HT-29 (cell line): Measurements from ENCODE around the gene FAM240B. TPM values are rescaled to one million over a fixed set of nuclear protein-coding genes. Genes with fewer than 3 reads are reported as not detected.

ENCODE experiments used
- DNase-seq: peaks from one replicate; pipeline ENCODE4 v3.0.0-alpha.2; 2015; ENCODE audit warnings: low spot score
- small RNA-seq: library from RNA; depleted of rRNA; stranded (forward); fragments of <200 nt; gene quantifications from one replicate; pipeline ENCODE3, GENCODE V24; 2014
- total RNA-seq: library from RNA; depleted of rRNA; stranded (reverse); fragments of >200 nt; shearing (Covaris generic); gene quantifications from 2 replicates; pipeline ENCODE4 v1.2.3, GENCODE V29; 2014; rRNA removed

The FAM240B gene
- total RNA-seq, 1 experiment from 2014 or later, result not detected

DNA sequence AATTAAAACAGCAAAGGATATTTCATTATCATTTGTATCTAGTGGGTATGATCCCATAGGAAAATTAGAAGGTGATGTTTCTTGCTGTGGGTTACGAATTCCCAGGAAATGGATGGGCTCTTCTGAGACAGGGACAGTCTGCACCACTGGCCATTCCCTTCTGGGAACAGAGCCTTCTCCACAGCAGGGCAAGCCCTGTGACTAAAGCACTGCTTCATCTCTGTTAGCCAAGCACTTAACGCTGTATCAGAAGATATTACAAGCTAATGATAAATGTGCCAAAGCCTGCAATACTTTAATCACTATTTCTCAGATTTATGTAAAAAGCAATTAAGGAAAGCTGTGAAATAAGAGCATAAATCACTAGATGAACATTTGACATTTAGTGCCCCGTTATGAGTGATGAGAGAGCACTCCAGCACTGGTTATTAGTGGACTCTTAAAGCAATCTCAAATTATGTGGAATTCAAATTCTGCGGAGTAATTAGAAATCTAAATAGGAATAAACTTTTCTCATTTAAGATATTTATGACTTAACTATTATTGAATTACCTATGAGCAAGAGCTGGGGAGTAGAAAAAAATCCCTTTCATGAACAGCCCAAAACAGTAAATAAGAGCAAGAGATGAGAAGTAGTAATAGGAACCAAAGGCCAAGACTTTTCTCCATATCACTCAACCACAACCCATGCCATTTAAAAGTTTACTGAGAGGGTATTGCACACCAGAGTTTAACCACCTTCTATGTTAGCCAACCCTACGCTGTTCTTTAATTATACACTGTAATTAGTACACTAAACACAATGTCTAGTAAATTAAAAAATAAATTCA, 49.2 kb downstream of the FAM240B start:
- no peak for DNase-seq

DNA sequence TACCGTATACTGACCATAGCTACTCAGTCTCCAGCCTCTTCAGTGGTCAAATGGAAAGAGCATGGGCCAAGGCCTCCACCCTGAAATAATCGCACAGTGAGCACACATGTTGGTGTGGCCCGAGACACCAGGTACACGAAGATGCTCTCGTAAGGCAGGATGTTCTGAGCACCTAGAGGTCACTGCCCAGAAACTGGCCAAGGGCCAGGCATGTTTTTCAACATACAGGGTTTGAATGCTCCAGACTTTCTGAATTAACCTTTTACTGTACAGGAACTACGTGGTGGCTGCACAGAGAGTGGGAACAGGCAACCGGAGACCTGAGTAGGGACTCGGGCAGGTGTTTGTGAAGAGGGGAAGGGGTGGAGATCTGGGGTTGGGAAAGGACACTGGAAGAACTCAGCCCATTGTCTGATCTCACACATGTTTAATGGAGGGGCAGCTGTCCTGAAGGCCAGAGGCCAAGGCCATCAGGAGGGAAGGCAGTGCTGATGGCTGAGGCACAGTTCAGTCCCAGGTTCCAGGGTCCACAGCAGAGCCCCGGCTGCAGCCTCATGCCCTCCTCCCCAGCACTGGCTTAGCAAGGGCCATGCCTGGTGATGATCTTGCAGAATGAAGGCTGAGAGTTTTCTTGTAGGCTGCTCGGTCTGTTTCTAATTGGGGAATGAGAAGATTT, 51.0 kb downstream of the FAM240B start:
- no peak for DNase-seq

DNA sequence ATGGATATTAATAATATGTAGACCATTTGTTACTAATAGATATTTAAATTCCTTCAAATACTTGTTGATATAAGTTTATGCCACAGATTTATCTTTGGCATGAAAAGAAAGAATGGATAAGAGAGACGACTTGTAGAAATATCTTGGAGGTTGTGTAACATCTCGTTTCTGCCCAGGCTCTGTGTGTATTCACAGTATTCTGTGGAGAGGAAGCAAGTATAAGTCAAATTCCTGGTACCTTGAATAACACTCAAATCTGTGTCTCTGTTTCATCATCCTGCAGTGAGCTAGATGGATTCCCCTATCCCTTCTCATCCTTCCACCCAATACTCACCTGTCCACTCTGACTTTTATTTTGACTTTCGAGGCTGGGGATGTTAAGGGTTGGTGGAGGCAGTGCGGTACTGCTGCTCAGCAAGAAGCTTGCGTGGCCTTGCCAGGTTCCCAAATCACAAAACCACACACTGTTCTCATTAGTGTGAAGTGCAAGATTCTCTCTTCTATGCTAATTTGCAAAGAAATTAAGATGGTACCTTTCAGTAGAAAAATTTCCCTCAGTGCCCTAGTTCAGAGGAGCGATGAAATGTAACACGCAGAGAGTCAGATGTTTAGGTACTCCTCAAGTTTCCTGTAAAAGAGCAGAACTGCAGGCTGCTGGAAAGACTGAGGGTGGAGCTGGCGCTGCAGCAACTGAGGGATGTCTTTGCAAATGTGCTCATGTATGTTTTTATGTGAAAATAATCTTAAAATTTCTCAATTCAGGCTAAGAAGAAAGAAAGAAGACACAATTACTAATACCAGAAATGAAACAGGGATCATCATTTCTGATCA, 57.0 kb downstream of the FAM240B start:
- DNase-seq, result no peak

DNA sequence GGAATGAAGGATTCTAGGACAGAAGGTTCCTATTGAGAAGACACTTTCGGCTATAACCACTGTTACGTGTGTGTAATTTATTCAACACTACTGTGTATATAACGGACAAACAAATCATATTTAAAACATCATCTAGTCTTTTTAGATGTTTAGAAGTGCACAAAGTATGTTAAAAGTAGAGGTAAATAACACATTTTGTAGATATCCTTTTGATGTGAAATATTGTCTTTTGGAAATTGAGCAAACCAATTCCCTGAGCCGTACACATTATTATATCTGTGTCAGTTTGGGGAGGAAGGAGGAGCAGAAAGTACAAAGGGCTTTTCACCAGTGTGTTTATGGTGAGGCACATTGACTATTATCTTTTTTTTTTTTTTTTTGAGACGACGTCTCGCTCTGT, 60.4 kb downstream of the FAM240B start:
- DNase-seq, result no peak

DNA sequence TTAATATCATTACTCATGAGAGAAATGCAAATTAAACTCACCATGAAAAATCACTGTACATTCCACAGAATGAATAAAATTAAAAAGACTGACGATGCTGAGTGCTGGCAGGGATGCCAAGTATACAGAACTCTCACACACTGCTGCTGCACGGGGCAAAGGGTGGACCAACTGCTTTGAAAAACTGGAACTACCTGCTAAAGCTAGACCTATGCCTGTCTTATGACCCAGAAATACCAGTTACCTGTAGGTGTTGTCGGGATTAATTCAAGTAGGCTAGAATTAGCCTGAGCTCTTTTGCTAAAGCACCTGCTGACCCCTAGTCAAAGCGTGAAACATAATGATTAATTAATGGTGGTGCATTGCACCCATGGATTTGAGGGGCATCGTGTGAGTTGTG, 63.0 kb downstream of the FAM240B start:
- no peak for DNase-seq

DNA sequence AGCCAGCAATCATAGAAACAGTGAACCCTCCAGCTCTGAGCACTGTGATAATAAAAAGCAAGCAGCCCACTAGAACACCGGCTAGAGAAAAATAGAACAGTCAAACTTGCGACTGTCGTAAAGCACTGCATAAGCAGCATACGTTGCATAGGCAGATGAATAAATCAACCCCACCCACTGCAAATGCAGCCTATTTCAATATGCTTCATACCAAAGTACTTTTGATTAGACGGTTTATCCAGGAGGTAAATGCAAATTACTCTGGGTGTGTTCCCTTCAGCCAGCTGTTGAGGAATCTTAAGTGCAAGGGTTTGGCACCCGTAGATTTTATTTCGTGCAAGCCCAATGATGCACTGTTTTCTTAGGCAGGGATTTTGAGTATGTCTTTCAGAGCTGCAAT, 67.4 kb downstream of the FAM240B start:
- no peak for DNase-seq

DNA sequence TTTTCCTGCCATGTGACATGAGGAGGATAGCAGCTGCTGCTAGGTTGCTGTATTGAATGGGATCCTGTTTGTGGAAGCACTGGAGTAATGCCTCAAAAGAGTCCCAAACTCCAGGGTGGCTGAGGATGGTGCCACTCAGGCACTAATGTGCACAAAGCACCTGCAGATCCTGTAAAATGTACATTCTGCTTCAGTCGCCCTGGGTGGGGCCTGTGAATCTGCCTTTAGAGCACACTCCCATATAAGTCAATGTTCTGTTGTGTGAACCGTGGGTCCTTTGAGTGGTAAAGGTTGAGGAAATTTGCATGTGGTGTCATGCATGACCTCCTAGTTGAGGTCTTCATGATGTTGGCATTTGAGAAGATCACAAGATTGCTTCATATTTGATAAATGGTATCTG, 67.9 kb downstream of the FAM240B start:
- DNase-seq, result no peak

DNA sequence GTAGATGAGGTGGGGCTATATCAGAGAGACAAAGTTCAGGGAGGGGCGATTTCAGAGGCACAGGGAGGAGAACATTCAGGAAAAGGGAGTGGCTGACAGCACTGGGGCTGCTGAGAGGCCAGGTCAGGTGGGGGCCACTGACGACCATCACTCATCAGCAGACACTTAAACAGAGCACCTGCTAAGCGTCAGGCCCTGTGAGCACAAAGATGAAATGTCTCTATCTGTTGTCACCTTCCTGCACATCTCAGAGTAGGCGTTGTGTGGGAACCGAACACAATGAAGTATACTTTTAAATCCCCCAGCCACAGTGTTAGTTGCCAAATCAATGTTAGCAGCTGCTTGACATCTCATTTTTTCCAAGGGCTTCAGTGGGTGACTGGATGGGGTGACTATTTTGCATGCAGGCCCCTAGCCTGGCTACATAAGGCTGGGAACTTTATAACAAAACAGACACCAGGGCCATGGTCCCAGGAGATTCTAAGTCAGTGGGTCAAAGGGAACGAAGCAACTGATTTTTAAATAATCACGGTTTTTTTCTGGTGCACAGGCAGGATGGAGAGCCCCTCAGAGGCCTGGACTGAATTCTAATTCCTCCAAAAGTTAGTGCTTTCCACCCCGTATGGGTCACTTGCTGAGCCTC, 68.4 kb downstream of the FAM240B start:
- DNase-seq, result no peak

DNA sequence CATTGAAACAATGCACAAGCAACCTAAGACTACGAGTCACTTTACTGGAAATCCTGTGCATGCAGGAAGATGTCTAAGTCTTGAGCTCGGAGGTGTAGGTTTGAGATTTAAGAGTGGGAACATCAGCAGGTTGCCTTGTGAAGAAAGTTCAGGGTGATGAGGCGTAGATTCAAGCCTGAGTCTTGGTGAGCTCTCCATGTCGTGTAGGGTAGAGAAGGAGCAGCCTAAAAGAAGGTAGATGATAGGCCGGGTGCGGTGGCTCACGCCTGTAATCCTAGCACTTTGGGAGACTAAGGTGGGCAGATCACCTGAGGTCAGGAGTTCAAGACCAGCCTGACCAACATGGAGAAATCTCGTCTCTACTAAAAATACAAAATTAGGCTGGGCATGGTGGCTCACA, 69.4 kb downstream of the FAM240B start:
- DNase-seq, result no peak

DNA sequence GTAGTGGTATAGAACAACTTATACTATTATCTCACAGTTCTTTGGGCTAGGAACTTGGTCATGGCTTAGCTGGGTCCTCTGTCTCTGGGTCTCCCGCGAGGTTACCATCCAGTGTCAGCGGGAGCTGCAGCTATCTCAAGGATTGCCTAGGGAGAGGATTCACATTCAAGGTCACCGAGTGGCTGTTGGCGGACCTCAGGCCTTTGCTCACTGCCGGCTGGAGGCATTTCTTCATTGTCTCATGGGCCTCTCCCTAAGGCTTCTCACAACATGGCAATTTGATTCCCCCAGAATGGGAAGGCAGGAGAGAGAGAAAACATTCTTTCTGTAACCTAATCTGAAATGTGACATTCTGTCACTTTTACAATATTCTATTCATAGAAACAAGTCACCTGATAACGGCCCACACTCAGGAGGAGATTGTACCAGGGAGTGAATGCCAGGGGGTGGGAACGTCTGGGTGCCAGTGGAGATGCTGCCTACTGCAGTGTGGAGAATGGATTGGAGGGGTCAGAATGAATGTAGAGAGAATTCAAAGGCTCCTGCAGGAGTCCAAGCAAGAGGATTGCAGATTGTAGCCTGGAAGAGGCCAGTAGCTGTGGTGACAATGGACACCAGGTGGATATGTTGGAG, 70.1 kb downstream of the FAM240B start:
- DNase-seq, result no peak

DNA sequence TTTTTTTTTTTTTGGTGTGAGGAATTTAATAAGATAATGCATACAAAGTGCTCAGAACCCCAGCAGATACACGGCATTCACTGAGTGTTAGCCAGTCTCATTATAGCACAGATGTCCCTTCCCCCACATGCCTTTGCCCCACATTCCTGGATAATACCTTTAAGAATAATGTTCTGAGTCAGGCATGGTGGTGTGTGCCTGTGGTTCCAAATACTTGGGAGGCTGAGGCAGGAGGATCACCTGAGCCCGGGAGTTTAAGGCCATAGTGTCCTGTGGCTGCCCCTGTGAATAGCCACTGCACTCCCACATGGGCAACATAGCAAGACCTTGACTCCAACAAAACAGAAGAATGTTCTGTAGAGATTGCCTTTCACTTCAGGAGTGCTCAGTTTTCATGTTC, 75.3 kb downstream of the FAM240B start:
- no peak for DNase-seq

Small RNA genes within 50 kb of the gene (small RNA-seq; reads per million reads assigned to genes)
- not detected for gene RNU6-765P

Other genes with a start within 250 kb of the FAM240B start
- 1.3 and 1.9 TPM in 2 replicates for gene ANKRD18A, start 99.5 kb downstream of the FAM240B start, total RNA-seq